ENCODE data around the gene RPS16. TPM values are rescaled to one million over a fixed set of nuclear protein-coding genes. Genes with fewer than 3 reads are reported as not detected.

The RPS16 gene
- total and polyA plus RNA-seq, 4 donors: 109 to 1,094 (median 218) TPM

- TF ChIP-seq MAX (IDR thresholded peaks at IDR 0.05): peak; percentile 28
- peak; percentile 71 to 81 for TF ChIP-seq RXRA (IDR thresholded peaks at IDR 0.05)
- no peak for TF ChIP-seq YY1 (IDR thresholded peaks at IDR 0.05)
- peak; percentile 74 for TF ChIP-seq SP1 (IDR thresholded peaks at IDR 0.05)
- no peak for TF ChIP-seq RAD21 (IDR thresholded peaks at IDR 0.05)
- TF ChIP-seq HNF4G (IDR thresholded peaks at IDR 0.05): no peak
These were observed 26.3 kb downstream of the RPS16 start (continued) for GRCh38 chr19:39409208-39410016.

- H3K9me3 ChIP-seq (ENCODE audit: control insufficient read depth in 4 of 4, low read length in 3 of 4): no peaks in the 10 kb centered on the region
- H3K4me1 ChIP-seq (ENCODE audit: control insufficient read depth in 4 of 4, insufficient read depth in 4 of 4, low read length in 3 of 4): peaks cover 10 to 29% (median 12%) of the 10 kb centered on the region in 4 donors
- H3K27me3 ChIP-seq (ENCODE audit: control insufficient read depth in 4 of 4, insufficient read depth in 4 of 4, low read length in 3 of 4): no peaks in the 10 kb centered on the region
- peak overlapping the region; percentile 89 to 95 (median 94) for H3K4me3 ChIP-seq (ENCODE audit: low read depth in 1 of 3, low read length in 3 of 3)
- peaks cover 0 to 9% (median 0%) of the 10 kb centered on the region in 4 donors for H3K36me3 ChIP-seq (ENCODE audit: control insufficient read depth in 4 of 4, insufficient read depth in 3 of 4, low read depth in 1 of 4, low read length in 3 of 4)
- H3K27ac ChIP-seq (ENCODE audit: low read depth in 1 of 2, low read length in 2 of 2): peak overlapping the region; percentile 89 to 95
- peak; percentile 1 for TF ChIP-seq CTCF (IDR thresholded peaks at IDR 0.05; ENCODE audit: low read depth, low read length, missing input control)
- no peak for TF ChIP-seq SP1 (IDR thresholded peaks at IDR 0.05)
- no peak for TF ChIP-seq NR2F2 (IDR thresholded peaks at IDR 0.05)
- no peak for TF ChIP-seq FOXA2 (IDR thresholded peaks at IDR 0.05)
- TF ChIP-seq EGR1 (IDR thresholded peaks at IDR 0.05; ENCODE audit: low read depth in 2 of 2): no peak
- TF ChIP-seq REST (IDR thresholded peaks at IDR 0.05): no peak
- no peak for TF ChIP-seq TAF1 (conservative IDR thresholded peaks at IDR 0.05)
- no peak for DNase-seq (ENCODE audit: low spot score)
- H3K9ac ChIP-seq (ENCODE audit: low read depth in 1 of 2, low read length in 2 of 2): peak overlapping the region; percentile 98 to 99
- WGBS: 11% methylated on average over 20 of the region's 20 CpGs
These were observed 27.1 kb downstream of the RPS16 start for GRCh38 chr19:39408392-39409207.

Data from liver (tissue), 9 donors.